ENCODE results near the gene RD3L.

The RD3L gene

DNA sequence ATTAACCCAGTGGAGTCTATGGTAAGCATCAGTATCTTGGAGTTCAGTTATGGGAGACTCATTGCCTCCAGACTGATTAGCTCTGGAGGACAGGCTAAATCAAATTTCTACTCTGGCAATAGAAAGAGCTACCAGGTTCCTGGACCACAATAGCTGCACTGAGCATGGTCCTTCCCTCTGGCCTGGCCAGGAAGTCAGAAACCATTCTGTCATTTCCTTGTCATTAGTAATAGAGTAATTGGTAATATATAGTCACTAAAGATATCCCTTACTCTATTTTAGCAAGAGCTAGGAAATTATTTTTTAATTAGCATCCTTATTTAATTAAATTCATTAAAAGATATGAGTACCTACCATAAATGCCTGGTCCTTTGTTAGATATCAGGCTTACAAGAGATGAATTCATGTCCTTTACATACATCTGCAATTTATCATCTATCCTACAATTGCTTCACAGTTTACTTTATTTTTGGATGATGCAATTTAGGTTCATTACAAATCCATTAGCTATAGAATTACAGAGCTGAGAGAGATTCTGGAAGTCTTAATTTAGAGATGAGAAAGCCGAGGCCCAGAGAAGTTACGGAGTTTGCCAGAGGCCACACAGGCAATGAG lies 37.7 kb downstream of the RD3L start:
- H3K27ac ChIP-seq: no peak overlapping the region
- H3K4me3 ChIP-seq (ENCODE audit: low read depth, low read length): no peak overlapping the region
- TF ChIP-seq CTCF (IDR thresholded peaks at IDR 0.05; ENCODE audit: low read depth, low read length, missing control alignments): no peak
- H3K36me3 ChIP-seq (replicated peaks): no peaks in the 10 kb centered on the region
- H3K27me3 ChIP-seq (replicated peaks): no peaks in the 10 kb centered on the region
- no peak for DNase-seq
- in situ Hi-C loops (cut with HindIII; ENCODE audit: low pct_ligation_motif_present, low sequenced_read_pairs): no loop called here

DNA sequence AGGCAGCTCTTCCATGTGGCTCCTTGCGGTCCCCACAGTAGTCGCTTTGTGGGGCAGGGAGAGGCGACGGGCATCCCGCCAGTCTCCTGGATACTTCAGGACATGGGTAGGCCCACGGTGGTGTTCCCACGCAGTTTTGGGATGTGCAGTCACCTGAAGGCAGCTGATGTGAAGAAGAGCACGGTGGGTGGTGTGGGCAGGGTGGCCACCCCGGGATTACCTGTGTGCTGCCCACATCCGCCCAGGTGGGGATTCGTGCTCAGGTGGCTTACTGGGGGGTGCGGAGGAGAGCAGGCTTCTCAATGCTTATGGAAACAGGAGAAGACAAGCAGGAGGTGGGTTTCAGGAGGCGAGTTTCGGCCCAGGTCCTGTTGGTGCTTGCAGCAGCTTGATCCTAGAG lies 42.5 kb downstream of the RD3L start:
- no peaks in the 10 kb centered on the region for H3K27me3 ChIP-seq (replicated peaks)
- TF ChIP-seq CTCF (IDR thresholded peaks at IDR 0.05; ENCODE audit: low read depth, low read length, missing control alignments): no peak
- H3K27ac ChIP-seq: no peak overlapping the region
- no peak overlapping the region for H3K4me3 ChIP-seq (ENCODE audit: low read depth, low read length)
- DNase-seq: no peak
- in situ Hi-C loops (cut with HindIII; ENCODE audit: low pct_ligation_motif_present, low sequenced_read_pairs): no loop called here
- no peaks in the 10 kb centered on the region for H3K36me3 ChIP-seq (replicated peaks)

GRCh38 chr14:103899316-103899715 lies 43.0 kb downstream of the RD3L start:
- Histone ChIP-seq H3K27ac (no peak overlapping the region), H3K27me3 (replicated peaks) (no peaks in the 10 kb centered on the region), H3K36me3 (replicated peaks) (no peaks in the 10 kb centered on the region), H3K4me3 (ENCODE audit: low read depth, low read length) (no peak overlapping the region)
- in situ Hi-C loops (cut with HindIII; ENCODE audit: low pct_ligation_motif_present, low sequenced_read_pairs): no loop called here
- no peak for DNase-seq
- TF ChIP-seq CTCF (IDR thresholded peaks at IDR 0.05; ENCODE audit: low read depth, low read length, missing control alignments): no peak

DNA sequence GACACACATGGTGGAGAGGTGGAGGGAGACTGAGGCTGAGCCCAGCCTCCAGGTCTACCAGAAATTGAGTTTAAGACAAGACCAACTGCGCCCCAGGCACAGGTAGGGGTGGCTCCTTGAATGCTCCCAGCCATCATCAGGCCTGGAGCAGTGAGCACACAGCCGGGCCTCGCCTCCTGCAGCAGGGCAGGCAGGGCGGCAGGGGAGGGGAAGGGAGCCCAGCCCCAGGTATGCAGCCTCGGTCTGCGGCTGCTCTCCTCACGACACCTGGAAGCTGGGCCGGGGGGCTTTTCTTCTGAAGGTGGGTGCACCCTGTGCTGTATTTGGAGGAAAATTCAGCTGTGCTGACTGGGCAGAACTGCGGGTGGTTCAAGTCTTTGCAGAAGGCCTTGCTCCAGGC lies 43.6 kb downstream of the RD3L start:
- Histone ChIP-seq H3K4me3 (ENCODE audit: low read depth, low read length) (no peak overlapping the region), H3K27ac (no peak overlapping the region), H3K36me3 (replicated peaks) (no peaks in the 10 kb centered on the region), H3K27me3 (replicated peaks) (no peaks in the 10 kb centered on the region)
- in situ Hi-C loops (cut with HindIII; ENCODE audit: low pct_ligation_motif_present, low sequenced_read_pairs): no loop called here
- no peak for TF ChIP-seq CTCF (IDR thresholded peaks at IDR 0.05; ENCODE audit: low read depth, low read length, missing control alignments)
- DNase-seq: no peak

DNA sequence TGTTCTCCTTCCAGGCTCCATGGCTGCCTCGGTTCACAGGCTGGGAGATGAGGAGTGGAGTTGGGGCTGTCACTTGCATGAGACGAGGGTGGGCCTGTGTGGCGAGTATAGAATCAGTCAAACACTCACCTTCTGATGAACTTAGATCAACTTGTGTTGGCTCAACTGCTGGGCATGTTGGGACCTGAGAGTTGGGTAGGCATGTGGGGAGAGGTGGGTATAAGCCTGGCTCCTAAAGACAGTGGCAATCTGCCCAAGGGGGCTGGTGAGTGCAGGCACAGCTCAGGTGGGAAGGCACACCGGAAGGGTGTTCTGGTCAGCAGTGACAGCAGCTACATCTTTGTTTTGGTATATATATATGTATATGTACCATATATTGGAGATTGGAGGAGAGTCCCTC lies 44.1 kb downstream of the RD3L start:
- no peaks in the 10 kb centered on the region for H3K27me3 ChIP-seq (replicated peaks)
- H3K27ac ChIP-seq: no peak overlapping the region
- DNase-seq: no peak
- TF ChIP-seq CTCF (IDR thresholded peaks at IDR 0.05; ENCODE audit: low read depth, low read length, missing control alignments): no peak
- in situ Hi-C loops (cut with HindIII; ENCODE audit: low pct_ligation_motif_present, low sequenced_read_pairs): no loop called here
- H3K4me3 ChIP-seq (ENCODE audit: low read depth, low read length): no peak overlapping the region
- no peaks in the 10 kb centered on the region for H3K36me3 ChIP-seq (replicated peaks)
